Stimulated activated naive CD8-positive, alpha-beta T cell treated with anti-CD3 and anti-CD28 coated beads, Interleukin-15, Interleukin-2, amounts not matched to agents 100 U/mL and 50 U/mL, for 24 hours (primary cell): ENCODE measurements around the gene CD300A.
"Not testable (repeated sequence)": the region's sequence is repeated elsewhere in the genome, so short reads cannot be mapped to it uniquely, and the experiment has no call there.

Experiments used
- ATAC-seq: fragments of 150-1000 bp; cut with Tn5 transposase; one replicate; pipeline ENCODE4 v1.10.0; 2021
- DNase-seq: peaks from one replicate; pipeline ENCODE4 v3.0.0; 2021

CD300A gene

GRCh38 chr17:74478420-74479100 lies 12.1 kb downstream of the CD300A start:
- DNase-seq = peak; percentile 32
- ATAC-seq = peak; percentile 63

- no peak for DNase-seq
Observed at GRCh38 chr17:74480290-74480689, 13.9 kb downstream of the CD300A start.

GRCh38 chr17:74481621-74482020 lies 15.2 kb downstream of the CD300A start:
- ATAC-seq = no peak

More at GRCh38 chr17:74480290-74480689, 13.9 kb downstream of the CD300A start:
- no peak for ATAC-seq

GRCh38 chr17:74484066-74484465 lies 17.6 kb downstream of the CD300A start:
- no peak for DNase-seq
- ATAC-seq = no peak

More at GRCh38 chr17:74481621-74482020, 15.2 kb downstream of the CD300A start:
- no peak for DNase-seq

- no peak for ATAC-seq
- DNase-seq = no peak
Observed at GRCh38 chr17:74485022-74485743, 18.7 kb downstream of the CD300A start.

- ATAC-seq = no peak
- DNase-seq = no peak
Observed at GRCh38 chr17:74485841-74486240, 19.4 kb downstream of the CD300A start.

GRCh38 chr17:74488276-74488675 lies 21.8 kb downstream of the CD300A start:
- not testable (repeated sequence) for ATAC-seq

GRCh38 chr17:74490716-74491115 lies 24.3 kb downstream of the CD300A start:
- no peak for ATAC-seq
- no peak for DNase-seq

More at GRCh38 chr17:74488276-74488675, 21.8 kb downstream of the CD300A start:
- not testable (repeated sequence) for DNase-seq

GRCh38 chr17:74491626-74492025 lies 25.2 kb downstream of the CD300A start:
- DNase-seq = no peak
- ATAC-seq = no peak

GRCh38 chr17:74493331-74493833 lies 26.9 kb downstream of the CD300A start:
- DNase-seq (peak; percentile 74), ATAC-seq (peak; percentile 76)

GRCh38 chr17:74497471-74497870 lies 31.0 kb downstream of the CD300A start:
- DNase-seq (no peak), ATAC-seq (no peak)

GRCh38 chr17:74499992-74500391 lies 33.6 kb downstream of the CD300A start:
- ATAC-seq (no peak), DNase-seq (no peak)

GRCh38 chr17:74502861-74503260 lies 36.4 kb downstream of the CD300A start:
- ATAC-seq (no peak), DNase-seq (no peak)

- DNase-seq, ATAC-seq: not testable (repeated sequence)
Observed at GRCh38 chr17:74503949-74504348, 37.5 kb downstream of the CD300A start.

- ATAC-seq = no peak
- no peak for DNase-seq
Observed at GRCh38 chr17:74508156-74508555, 41.7 kb downstream of the CD300A start.

- ATAC-seq (no peak), DNase-seq (no peak)
Observed at GRCh38 chr17:74512036-74512435, 45.6 kb downstream of the CD300A start.

- ATAC-seq (peak; percentile 89), DNase-seq (peak; percentile 76)
Observed at GRCh38 chr17:74512624-74513091, 46.2 kb downstream of the CD300A start.

- DNase-seq (peak; percentile 59), ATAC-seq (no peak)
Observed at GRCh38 chr17:74513987-74514631, 47.7 kb downstream of the CD300A start.

GRCh38 chr17:74514632-74515334 lies 48.3 kb downstream of the CD300A start:
- DNase-seq (peak; percentile 46), ATAC-seq (peak; percentile 8)

- ATAC-seq = no peak
- DNase-seq = no peak
Observed at GRCh38 chr17:74515941-74516340, 49.5 kb downstream of the CD300A start.

GRCh38 chr17:74516561-74517328 lies 50.3 kb downstream of the CD300A start:
- ATAC-seq (no peak), DNase-seq (no peak)
